Measurements from ENCODE around the gene PREX1.

PREX1 gene

DNA sequence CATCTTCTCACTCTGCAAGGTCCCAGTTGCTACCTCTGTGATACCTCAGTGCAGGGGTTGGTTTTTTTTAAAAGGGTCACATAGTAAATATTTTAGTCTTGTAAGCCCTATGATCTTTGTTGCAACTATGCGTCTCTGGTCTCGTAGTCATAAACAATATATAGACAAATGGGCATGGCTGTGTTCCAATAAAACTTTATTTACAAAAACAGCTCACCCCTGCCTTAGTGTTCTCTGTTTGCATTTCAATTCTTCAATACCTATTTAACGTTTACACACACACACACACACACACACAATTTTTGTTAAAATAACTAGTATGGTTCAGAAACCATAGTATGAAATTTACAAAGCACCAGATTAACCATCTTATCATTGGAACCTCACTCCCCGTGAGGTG lies 216.8 kb downstream of the PREX1 start:
- no peak for DNase-seq (ENCODE audit: low read depth)
- TF ChIP-seq, protein P1, sequence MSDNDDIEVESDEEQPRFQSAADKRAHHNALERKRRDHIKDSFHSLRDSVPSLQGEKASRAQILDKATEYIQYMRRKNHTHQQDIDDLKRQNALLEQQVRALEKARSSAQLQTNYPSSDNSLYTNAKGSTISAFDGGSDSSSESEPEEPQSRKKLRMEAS (IDR thresholded peaks at IDR 0.05; ENCODE audit: low read depth, low read length), result no peak
- TF ChIP-seq, protein P2, sequence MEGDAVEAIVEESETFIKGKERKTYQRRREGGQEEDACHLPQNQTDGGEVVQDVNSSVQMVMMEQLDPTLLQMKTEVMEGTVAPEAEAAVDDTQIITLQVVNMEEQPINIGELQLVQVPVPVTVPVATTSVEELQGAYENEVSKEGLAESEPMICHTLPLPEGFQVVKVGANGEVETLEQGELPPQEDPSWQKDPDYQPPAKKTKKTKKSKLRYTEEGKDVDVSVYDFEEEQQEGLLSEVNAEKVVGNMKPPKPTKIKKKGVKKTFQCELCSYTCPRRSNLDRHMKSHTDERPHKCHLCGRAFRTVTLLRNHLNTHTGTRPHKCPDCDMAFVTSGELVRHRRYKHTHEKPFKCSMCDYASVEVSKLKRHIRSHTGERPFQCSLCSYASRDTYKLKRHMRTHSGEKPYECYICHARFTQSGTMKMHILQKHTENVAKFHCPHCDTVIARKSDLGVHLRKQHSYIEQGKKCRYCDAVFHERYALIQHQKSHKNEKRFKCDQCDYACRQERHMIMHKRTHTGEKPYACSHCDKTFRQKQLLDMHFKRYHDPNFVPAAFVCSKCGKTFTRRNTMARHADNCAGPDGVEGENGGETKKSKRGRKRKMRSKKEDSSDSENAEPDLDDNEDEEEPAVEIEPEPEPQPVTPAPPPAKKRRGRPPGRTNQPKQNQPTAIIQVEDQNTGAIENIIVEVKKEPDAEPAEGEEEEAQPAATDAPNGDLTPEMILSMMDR (IDR thresholded peaks at IDR 0.05; ENCODE audit: low read depth, low read length), result no peak

DNA sequence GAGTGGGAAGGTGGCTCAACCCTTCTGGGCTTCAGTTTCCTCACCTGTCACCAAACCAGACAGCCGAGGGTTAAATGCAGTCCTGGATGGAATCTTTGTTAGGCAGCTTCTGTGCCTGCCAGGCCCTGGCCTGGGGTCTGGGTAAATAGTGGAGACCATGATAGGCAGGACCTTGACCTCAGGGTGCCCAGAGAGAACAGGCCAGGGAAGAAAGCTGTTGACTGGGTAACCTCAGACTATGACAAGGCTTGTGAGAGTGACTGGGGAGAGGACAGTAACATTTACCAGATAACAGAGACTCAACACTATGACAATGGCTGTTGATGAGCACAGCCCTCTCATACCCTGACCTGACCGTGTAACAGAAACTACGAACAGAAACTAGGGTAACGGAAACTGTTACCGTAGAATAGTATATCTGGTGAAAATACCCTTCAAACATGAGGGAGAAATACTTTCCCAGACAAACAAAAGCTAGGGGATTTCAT lies 218.3 kb downstream of the PREX1 start:
- TF ChIP-seq, protein P1 (IDR thresholded peaks at IDR 0.05; ENCODE audit: low read depth, low read length), result no peak
- TF ChIP-seq MYC (IDR thresholded peaks at IDR 0.05; ENCODE audit: low read depth, low read length), result no peak
- no peak for DNase-seq (ENCODE audit: low read depth)

More for the DNA sequence above, 216.8 kb downstream of the PREX1 start:
- no peak overlapping the region for H3K4me3 ChIP-seq (ENCODE audit: low read depth, low read length)

DNA sequence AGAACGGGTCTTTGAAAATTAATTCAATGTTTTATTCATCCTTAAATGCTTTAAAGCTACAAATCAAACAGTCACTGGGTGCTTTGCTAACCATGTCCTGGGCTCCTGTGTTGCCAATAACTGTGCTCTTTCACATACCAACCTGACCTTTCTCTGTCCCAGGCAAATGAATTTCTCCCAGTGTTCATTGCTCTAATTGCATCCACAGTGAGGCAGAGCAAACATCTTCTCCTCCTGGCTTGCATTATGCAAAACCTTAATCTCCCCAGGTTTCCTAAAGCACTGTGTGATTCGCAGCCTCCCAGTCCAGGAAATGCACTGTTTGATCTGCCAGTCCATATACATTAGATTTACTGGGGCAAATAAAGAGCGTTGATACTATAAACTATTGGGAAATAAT lies 219.0 kb downstream of the PREX1 start:
- DNase-seq (ENCODE audit: low read depth), result no peak
- H3K4me3 ChIP-seq (ENCODE audit: low read depth, low read length), result no peak overlapping the region
- TF ChIP-seq MYC (IDR thresholded peaks at IDR 0.05; ENCODE audit: low read depth, low read length) (no peak), POLR2A (IDR thresholded peaks at IDR 0.05; ENCODE audit: extremely low read depth, insufficient read length) (no peak)
- TF ChIP-seq, protein P2 (IDR thresholded peaks at IDR 0.05; ENCODE audit: low read depth, low read length), result no peak
- TF ChIP-seq, protein P1 (IDR thresholded peaks at IDR 0.05; ENCODE audit: low read depth, low read length), result no peak

More for the DNA sequence above, 218.3 kb downstream of the PREX1 start:
- H3K4me3 ChIP-seq (ENCODE audit: low read depth, low read length), result no peak overlapping the region

DNA sequence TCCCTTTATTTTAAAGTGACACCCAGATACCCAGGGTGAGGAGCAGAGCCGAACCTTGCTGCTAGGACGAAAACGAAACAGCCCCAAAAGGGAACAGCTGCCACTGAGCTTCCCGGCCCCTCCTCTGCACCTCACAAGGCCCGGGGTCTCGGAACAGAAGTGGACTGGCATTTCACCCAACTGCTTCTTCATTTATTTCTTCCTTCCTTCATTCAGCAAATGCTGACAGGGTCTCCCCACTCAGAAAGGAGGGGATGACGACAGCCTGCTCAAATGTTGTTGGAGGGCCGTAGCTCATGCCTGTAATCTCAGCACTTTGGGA lies 220.3 kb downstream of the PREX1 start:
- no peak for DNase-seq (ENCODE audit: low read depth)
- H3K4me3 ChIP-seq (ENCODE audit: low read depth, low read length), result no peak overlapping the region
- TF ChIP-seq, protein P1 (IDR thresholded peaks at IDR 0.05; ENCODE audit: low read depth, low read length), result no peak
- TF ChIP-seq, protein P2 (IDR thresholded peaks at IDR 0.05; ENCODE audit: low read depth, low read length), result no peak
- no peak for TF ChIP-seq POLR2A (IDR thresholded peaks at IDR 0.05; ENCODE audit: extremely low read depth, insufficient read length)
- no peak for TF ChIP-seq MYC (IDR thresholded peaks at IDR 0.05; ENCODE audit: low read depth, low read length)

DNA sequence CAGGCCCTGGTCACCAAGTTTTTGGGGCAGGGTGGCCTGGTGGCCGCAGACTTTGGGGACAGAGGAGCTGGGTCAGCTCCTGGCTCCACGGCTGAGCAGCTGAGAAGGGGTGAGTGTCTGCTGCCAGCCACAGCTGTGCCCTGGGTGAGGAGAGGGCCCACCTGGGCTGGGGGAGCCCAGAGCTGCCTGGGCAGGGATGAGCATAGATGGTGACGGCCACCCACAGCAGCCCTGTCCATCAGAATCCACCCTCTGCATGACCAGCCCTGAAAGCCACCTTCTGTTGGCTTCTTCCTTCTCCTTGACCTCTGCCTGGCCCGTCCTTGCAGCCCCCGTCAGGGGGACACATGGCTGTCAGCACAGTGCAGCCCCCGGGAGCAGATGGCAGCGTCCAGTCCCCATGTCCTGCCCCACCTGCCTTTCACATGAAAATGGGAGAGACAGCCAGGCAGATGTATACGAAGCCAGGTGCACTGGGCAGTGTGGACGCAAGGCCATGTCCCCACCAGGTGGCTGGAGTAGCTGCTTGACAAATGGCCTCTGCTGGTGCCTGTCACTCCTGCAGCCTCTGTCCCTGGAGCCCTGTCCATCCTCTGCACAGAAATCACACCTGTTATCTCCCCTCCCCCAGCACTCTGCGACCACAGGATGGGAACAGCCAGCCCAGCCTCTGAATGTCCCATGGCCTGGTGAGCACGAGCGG lies 220.8 kb downstream of the PREX1 start:
- DNase-seq (ENCODE audit: low read depth), result no peak
- TF ChIP-seq POLR2A (IDR thresholded peaks at IDR 0.05; ENCODE audit: extremely low read depth, insufficient read length) (no peak), MYC (IDR thresholded peaks at IDR 0.05; ENCODE audit: low read depth, low read length) (no peak)
- TF ChIP-seq, protein P1 (IDR thresholded peaks at IDR 0.05; ENCODE audit: low read depth, low read length), result no peak
- TF ChIP-seq, protein P2 (IDR thresholded peaks at IDR 0.05; ENCODE audit: low read depth, low read length), result no peak
- H3K4me3 ChIP-seq (ENCODE audit: low read depth, low read length), result no peak overlapping the region

DNA sequence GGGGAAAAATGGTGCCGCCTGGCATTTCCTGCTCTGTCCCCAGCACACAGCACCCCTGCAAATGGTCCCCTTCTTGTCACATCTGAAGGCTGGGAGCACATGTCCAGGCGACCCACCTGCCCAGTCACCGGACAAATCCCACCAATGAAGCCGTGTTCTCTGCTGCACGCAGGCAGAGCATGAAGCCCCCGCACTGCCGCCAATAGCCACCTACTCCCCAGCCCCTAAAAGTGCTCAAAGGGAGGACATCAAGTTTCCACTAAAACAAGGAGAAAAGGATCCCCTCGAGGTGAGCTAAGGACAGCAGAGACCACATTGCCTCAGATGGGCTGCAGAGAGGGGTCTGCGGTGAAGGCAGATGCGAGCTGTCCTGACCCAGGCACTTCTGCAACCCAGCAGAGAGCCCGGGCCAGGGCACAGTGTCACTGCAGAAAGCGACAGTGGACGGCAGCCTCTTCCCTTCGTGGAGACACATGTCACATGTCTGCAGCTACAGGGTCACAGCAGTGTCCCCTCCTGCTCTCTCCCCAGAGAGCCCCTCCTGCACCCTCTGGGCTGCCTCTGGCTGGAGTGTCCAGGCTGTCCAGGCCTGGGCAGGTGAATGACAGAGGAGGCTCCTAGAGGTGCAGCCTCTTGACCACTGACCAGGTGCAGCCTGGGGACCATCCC lies 221.5 kb downstream of the PREX1 start:
- no peak overlapping the region for H3K4me3 ChIP-seq (ENCODE audit: low read depth, low read length)
- no peak for DNase-seq (ENCODE audit: low read depth)
- TF ChIP-seq, protein P2 (IDR thresholded peaks at IDR 0.05; ENCODE audit: low read depth, low read length), result no peak
- TF ChIP-seq, protein P1 (IDR thresholded peaks at IDR 0.05; ENCODE audit: low read depth, low read length), result no peak
- no peak for TF ChIP-seq MYC (IDR thresholded peaks at IDR 0.05; ENCODE audit: low read depth, low read length)
- no peak for TF ChIP-seq POLR2A (IDR thresholded peaks at IDR 0.05; ENCODE audit: extremely low read depth, insufficient read length)
